GM23248 (cell line): ENCODE results near the gene LTBP4. TPM values are rescaled to one million over a fixed set of nuclear protein-coding genes. Genes with fewer than 3 reads are reported as not detected.
A peak's percentile ranks its signal among the peaks of the same experiment; 100 is the strongest.
"Not testable (repeated sequence)": the region's sequence is repeated elsewhere in the genome, so short reads cannot be mapped to it uniquely, and the experiment has no call there.

Experiments used
- DNase-seq: peaks from one replicate; pipeline ENCODE4 v3.0.0-alpha.2; 2015
- H2AFZ ChIP-seq: fragments of 200-600 bp; sonication (generic); 2 replicates; pipeline ENCODE4 v1.6.1; 2016; ENCODE audit warnings: antibody characterized with exemption
- H3F3A ChIP-seq: fragments of 200-600 bp; sonication (generic); 2 replicates; pipeline ENCODE4 v1.6.1; 2016; ENCODE audit warnings: mild to moderate bottlenecking, antibody characterized with exemption, mixed run types; ENCODE audit not compliant: insufficient read depth
- H3K27ac ChIP-seq: fragments of 200-600 bp; sonication (generic); 2 replicates; pipeline ENCODE4 v1.5.1; 2016; ENCODE audit warnings: mild to moderate bottlenecking
- H3K27me3 ChIP-seq: fragments of 200-600 bp; sonication (generic); replicated peaks from 2 replicates; pipeline ENCODE4 v1.6.1; 2016; ENCODE audit warnings: mild to moderate bottlenecking; ENCODE audit not compliant: insufficient read depth
- H3K36me3 ChIP-seq: fragments of 200-600 bp; sonication (generic); 2 replicates; pipeline ENCODE4 v1.6.1; 2016; ENCODE audit warnings: low read depth, mild to moderate bottlenecking
- H3K4me1 ChIP-seq: fragments of 200-600 bp; sonication (generic); 2 replicates; pipeline ENCODE4 v1.6.1; 2016; ENCODE audit warnings: mild to moderate bottlenecking; ENCODE audit not compliant: insufficient read depth
- H3K4me2 ChIP-seq: fragments of 200-600 bp; sonication (generic); one replicate; pipeline ENCODE4 v1.6.1; 2016; ENCODE audit warnings: mild to moderate bottlenecking; ENCODE audit not compliant: unreplicated experiment
- H3K4me3 ChIP-seq: fragments of 200-600 bp; sonication (generic); 2 replicates; pipeline ENCODE4 v1.5.1; 2016; ENCODE audit warnings: mild to moderate bottlenecking
- H3K79me2 ChIP-seq: fragments of 200-600 bp; sonication (generic); 2 replicates; pipeline ENCODE4 v1.6.1; 2016; ENCODE audit warnings: mild to moderate bottlenecking; ENCODE audit not compliant: insufficient read depth
- H3K9ac ChIP-seq: fragments of 200-600 bp; sonication (generic); 2 replicates; pipeline ENCODE4 v1.6.1; 2016; ENCODE audit warnings: mild to moderate bottlenecking
- H3K9me2 ChIP-seq: fragments of 200-600 bp; sonication (generic); 2 replicates; pipeline ENCODE4 v1.6.1; 2016; ENCODE audit warnings: mixed run types, mild to moderate bottlenecking, moderate library complexity; ENCODE audit not compliant: insufficient read depth
- H3K9me3 ChIP-seq: fragments of 200-600 bp; sonication (generic); one replicate; pipeline ENCODE4 v1.6.1; 2017; ENCODE audit warnings: low read depth
- H4K20me1 ChIP-seq: fragments of 200-600 bp; sonication (generic); 2 replicates; pipeline ENCODE4 v1.6.0; 2016; ENCODE audit not compliant: insufficient read depth
- EZH2 ChIP-seq: fragments of 200-600 bp; sonication (generic); IDR thresholded peaks from 2 replicates; pipeline ENCODE4 v1.6.1; 2018; ENCODE audit warnings: antibody characterized with exemption, mild to moderate bottlenecking; ENCODE audit not compliant: insufficient read depth, poor library complexity, severe bottlenecking
- EZH2phosphoT487 ChIP-seq: fragments of 200-600 bp; sonication (generic); IDR thresholded peaks from 2 replicates; pipeline ENCODE4 v1.6.1; 2018; ENCODE audit warnings: antibody characterized with exemption, moderate library complexity, mild to moderate bottlenecking, low read depth; ENCODE audit not compliant: insufficient read depth
- WGBS, 2 experiments: methylation state at CpG; one replicate each; pipeline ENCODE4 v1.1.6; 2015 to 2017; ENCODE audit warnings: low lambda C conversion rate in 2 of 2, low coverage in 1 of 2; ENCODE audit errors: missing lambda C conversion rate in 2 of 2; 5-methylcytosine and 5-hydroxymethylcytosine counted together
- in situ Hi-C: fragments of 300-500 bp; cut with MboI; formaldehyde crosslinking; loops from 2 replicates; pipeline ENCODE4 v1.15.0; 2020
- polyA plus RNA-seq: library from polyadenylated mRNA; unstranded; fragments of >200 nt; fragmentation: Nextera tagmentation; extraction: Ambion mirVana; gene quantifications from 2 replicates; pipeline ENCODE4 v1.2.1, GENCODE V29; 2016
- total RNA-seq: library from RNA; depleted of rRNA; stranded (reverse); fragments of >200 nt; shearing (Covaris generic); gene quantifications from 2 replicates; pipeline ENCODE4 v1.2.3, GENCODE V29; 2014

LTBP4 gene
- total and polyA plus RNA-seq, 2 experiments from 2014 or later, result 18.0 to 47.2 TPM

DNA sequence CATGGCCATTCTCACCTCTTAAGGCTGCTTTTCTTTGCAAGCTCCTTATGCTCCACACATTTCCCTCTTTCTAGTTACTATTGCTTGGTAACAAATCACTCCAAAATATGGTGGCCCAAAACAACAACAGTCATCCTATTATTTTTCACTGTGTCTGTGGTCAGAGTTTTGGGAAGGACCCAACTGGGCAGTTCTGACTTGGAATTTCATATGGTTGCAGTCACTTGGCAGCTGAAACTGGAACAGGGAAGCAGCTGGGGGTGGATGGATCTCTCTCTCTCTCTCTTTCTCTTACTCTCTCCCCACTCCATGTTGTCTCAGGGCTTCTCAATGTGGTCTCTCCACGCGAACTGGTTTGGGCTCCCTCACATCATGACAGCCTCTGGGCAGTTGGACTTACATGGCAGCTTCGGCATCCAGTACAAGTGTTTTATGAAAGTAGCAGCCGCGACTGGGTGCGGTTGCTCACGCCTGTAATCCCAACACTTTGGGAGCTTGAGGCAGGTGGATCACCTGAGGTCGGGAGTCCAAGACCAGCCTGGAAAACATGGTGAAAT lies 49.7 kb downstream of the LTBP4 start:
- Histone ChIP-seq H3K27me3 (no peaks in the 10 kb centered on the region), H3K4me3 (no peak overlapping the region), H4K20me1 (no peaks in the 10 kb centered on the region), H3K4me2 (peak overlapping the region; percentile 46), H3F3A (peaks cover 18% of the 10 kb centered on the region), H3K27ac (peak overlapping the region; percentile 79), H3K9me2 (no peaks in the 10 kb centered on the region), H3K9me3 (no peaks in the 10 kb centered on the region), H2AFZ (peak overlapping the region; percentile 44), H3K4me1 (peaks cover 22% of the 10 kb centered on the region), H3K9ac (peak overlapping the region; percentile 43), H3K36me3 (no peaks in the 10 kb centered on the region), H3K79me2 (no peaks in the 10 kb centered on the region)
- no peak for TF ChIP-seq EZH2
- TF ChIP-seq EZH2phosphoT487, result no peak
- DNase-seq, result peak; percentile 93
- WGBS, 2 experiments, result 60 to 62% methylated on average over 8 of the region's 8 CpGs
- in situ Hi-C loops, result loop anchor here (25.0 kb wide), 1 partner anchor 486 kb away; no protein-coding TSS in a partner anchor

GRCh38 chr19:40652303-40652702 lies 51.1 kb downstream of the LTBP4 start:
- not testable (repeated sequence) for H2AFZ ChIP-seq, H3K4me2 ChIP-seq, H3K36me3 ChIP-seq, DNase-seq, H3K27ac ChIP-seq, H3K27me3 ChIP-seq, H4K20me1 ChIP-seq, H3K9me2 ChIP-seq, H3K79me2 ChIP-seq, H3K9me3 ChIP-seq, H3F3A ChIP-seq, H3K9ac ChIP-seq, H3K4me3 ChIP-seq
- H3K4me1 ChIP-seq, result peaks cover 11% of the 10 kb centered on the region
- in situ Hi-C loops, result loop anchor here (25.0 kb wide), 1 partner anchor 485 kb away; no protein-coding TSS in a partner anchor
- WGBS, 2 experiments, result 78 to 82% methylated on average over 11 of the region's 11 CpGs

DNA sequence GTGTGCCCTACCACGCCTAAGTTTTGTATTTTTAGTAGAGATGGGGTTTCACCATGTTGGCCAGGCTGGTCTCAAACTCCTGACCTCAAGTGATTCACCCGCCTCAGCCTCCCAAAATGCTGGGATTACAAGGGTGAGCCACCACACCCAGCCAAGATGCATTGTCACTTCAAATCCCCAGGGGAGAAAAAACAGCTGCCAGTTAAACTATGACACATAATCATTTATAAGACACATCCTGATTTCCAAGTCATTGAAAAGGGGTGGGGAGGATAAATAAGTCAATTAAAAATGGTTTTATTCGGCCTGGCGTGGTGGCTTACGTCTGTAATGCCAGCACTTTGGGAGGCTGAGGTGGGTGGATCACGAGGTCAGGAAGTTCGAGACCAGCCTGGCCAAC lies 54.5 kb downstream of the LTBP4 start:
- not testable (repeated sequence) for H3K4me2 ChIP-seq, H3K27me3 ChIP-seq, H3K9ac ChIP-seq, H3K9me2 ChIP-seq, H3K4me1 ChIP-seq, H3K79me2 ChIP-seq, H3K36me3 ChIP-seq, H3F3A ChIP-seq, H3K9me3 ChIP-seq, H3K4me3 ChIP-seq, H2AFZ ChIP-seq, H4K20me1 ChIP-seq, H3K27ac ChIP-seq
- 24 to 25% methylated on average over 7 of the region's 7 CpGs for WGBS, 2 experiments
- peak; percentile 27 for DNase-seq
- in situ Hi-C loops, result loop anchor here (25.0 kb wide), 1 partner anchor 482 kb away; no protein-coding TSS in a partner anchor

GRCh38 chr19:40658031-40658430 lies 56.9 kb downstream of the LTBP4 start:
- no peak overlapping the region for H3K4me2 ChIP-seq
- no peaks in the 10 kb centered on the region for H3K36me3 ChIP-seq
- H3K4me1 ChIP-seq, result no peaks in the 10 kb centered on the region
- DNase-seq, result no peak
- peaks cover 7% of the 10 kb centered on the region for H3F3A ChIP-seq
- no peaks in the 10 kb centered on the region for H3K27me3 ChIP-seq
- in situ Hi-C loops, result loop anchor here (25.0 kb wide), 1 partner anchor 479 kb away; no protein-coding TSS in a partner anchor
- no peak overlapping the region for H3K4me3 ChIP-seq
- WGBS, 2 experiments, result 93 to 94% methylated on average over 8 of the region's 8 CpGs
- H3K9me3 ChIP-seq, result no peaks in the 10 kb centered on the region
- no peak overlapping the region for H3K27ac ChIP-seq
- no peak overlapping the region for H3K9ac ChIP-seq
- TF ChIP-seq EZH2 (no peak), EZH2phosphoT487 (no peak)
- H3K9me2 ChIP-seq, result no peaks in the 10 kb centered on the region
- no peaks in the 10 kb centered on the region for H4K20me1 ChIP-seq
- H2AFZ ChIP-seq, result no peak overlapping the region
- no peaks in the 10 kb centered on the region for H3K79me2 ChIP-seq

- Histone ChIP-seq H3K9me3 (no peaks in the 10 kb centered on the region), H3K9ac (no peak overlapping the region), H3K4me3 (no peak overlapping the region), H4K20me1 (no peaks in the 10 kb centered on the region), H3F3A (peaks cover 15% of the 10 kb centered on the region), H3K4me2 (no peak overlapping the region), H3K27ac (no peak overlapping the region), H3K9me2 (no peaks in the 10 kb centered on the region), H2AFZ (0 out of 2 replicates have a peak overlapping the region, but pooled peaks have one; percentile 4), H3K27me3 (no peaks in the 10 kb centered on the region), H3K79me2 (no peaks in the 10 kb centered on the region), H3K4me1 (0 out of 2 replicates have a peak, but pooled peaks cover 6% of the 10 kb centered on the region), H3K36me3 (no peaks in the 10 kb centered on the region)
- WGBS, 2 experiments, result 45 to 47% methylated on average over 5 of the region's 5 CpGs
- in situ Hi-C loops, result loop anchor here (25.0 kb wide), 1 partner anchor 478 kb away; no protein-coding TSS in a partner anchor
- no peak for TF ChIP-seq EZH2
- no peak for TF ChIP-seq EZH2phosphoT487
- no peak for DNase-seq
These were observed 57.9 kb downstream of the LTBP4 start for GRCh38 chr19:40659116-40659515.
